ENCODE data around the gene ACVR1.

Gene ACVR1

DNA sequence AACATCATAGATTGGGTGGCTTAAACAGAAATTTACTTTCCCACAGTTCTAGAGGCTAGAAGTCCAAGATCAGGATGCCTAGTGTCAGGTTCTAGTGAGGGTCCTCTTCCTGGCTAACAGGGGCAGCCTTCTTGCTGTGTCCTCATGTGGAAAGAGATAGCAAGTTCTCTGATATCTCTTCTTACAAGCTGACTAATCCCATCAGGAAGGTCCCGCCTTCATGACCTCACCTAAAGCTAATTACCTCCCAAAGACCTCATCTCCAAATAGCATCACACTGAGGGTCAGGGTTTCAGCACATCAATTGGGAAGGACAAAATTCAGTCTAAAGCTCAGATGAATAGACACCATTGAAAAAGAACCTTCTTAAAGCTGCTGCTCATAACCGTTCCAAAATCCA is 22.9 kb downstream of the ACVR1 start:
- DNase-seq (ENCODE audit: low read depth) = no peak

DNA sequence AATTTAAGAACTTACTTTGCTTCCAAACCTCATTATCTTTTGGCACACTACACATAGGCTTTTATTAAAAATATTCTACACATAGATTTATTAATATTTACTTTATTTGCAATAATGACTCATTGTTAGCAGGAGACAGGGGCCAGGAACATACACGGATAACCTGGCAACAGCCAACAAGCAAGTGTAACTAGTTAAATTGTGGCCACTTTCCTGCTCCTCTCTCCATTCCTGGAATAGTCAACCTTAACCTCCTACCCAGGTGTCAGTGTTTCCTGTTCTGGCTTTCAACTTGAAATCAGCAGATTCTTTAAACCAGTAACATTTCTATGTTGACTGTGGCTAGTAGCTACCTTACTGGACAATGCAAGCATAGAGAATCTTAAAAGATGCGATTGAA is 26.5 kb downstream of the ACVR1 start:
- no peak for DNase-seq (ENCODE audit: low read depth)

DNA sequence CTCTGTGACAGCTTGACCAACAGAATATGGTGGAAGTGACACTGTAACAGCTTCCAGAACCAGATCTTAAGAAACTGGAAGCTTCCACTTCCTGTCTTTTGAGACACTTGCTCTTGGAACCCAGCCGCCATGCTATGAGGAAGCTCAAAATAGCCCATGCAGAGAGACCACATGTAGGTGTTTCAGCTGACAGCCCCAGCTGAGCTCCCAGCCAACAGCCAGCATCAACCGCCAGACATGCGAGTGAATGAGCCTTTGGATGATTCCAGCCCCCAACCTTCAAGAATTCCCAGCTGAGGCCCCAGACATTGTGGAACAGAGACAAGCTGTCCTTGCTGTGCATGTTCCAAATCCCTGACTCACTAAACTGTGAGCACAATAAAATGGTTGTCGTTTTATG is 27.9 kb downstream of the ACVR1 start:
- DNase-seq (ENCODE audit: low read depth) = no peak

DNA sequence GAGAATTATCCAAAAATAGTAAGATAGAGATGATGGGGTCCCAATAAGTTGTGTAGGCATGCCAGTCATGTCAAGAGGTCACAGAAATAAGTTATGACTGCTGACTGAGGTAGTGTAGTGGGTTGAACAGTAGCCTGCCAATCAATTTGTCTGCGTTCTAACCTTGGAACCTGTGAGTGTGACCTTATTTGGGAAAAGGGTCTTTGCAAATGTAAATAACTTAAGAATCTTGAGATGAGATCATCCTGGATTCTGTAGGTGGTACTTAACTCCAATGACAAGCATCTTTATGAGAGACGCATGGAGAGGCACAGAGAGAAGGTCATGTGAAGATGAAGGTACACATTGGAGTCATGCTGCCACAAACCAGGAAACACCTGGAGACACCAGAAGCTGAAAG is 31.0 kb downstream of the ACVR1 start:
- DNase-seq (ENCODE audit: low read depth) = no peak

DNA sequence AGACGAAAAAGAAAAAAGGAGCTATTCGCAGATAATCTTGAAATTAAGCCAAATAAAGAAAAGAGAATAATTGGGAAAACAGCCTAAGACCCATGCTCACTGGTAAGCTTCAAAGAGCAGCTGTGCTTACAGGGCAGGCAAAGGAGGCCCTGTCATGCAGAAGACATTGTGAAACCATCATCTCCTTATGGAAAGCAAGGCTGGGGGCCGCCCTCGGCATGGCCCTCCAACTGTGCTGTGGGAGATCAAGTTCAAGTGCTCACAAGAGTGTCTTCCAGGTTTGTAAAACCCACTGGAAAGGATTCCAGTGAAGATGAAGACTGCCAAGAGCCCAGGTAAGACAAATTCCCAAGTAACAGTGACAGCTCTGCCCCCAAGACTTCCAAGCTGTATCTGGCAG is 32.2 kb downstream of the ACVR1 start:
- DNase-seq (ENCODE audit: low read depth) = no peak

DNA sequence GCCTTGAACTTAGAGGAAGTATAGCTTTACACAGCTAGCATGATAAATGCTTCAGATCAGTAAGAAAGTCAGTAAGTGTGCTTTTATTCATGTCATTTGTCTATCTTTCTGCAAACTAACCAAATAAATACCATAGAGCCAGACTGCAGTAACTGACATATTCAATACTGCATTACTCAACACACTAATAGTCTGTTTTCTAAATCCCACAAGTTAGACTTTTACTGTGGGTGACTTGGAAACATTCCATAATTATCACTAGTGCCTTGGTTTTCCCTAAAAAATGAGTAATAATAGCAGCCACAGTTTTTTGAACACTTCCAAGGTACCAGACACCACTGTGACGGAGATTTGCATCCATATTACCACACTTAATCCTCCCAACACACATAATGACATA is 33.0 kb downstream of the ACVR1 start:
- DNase-seq (ENCODE audit: low read depth) = no peak

DNA sequence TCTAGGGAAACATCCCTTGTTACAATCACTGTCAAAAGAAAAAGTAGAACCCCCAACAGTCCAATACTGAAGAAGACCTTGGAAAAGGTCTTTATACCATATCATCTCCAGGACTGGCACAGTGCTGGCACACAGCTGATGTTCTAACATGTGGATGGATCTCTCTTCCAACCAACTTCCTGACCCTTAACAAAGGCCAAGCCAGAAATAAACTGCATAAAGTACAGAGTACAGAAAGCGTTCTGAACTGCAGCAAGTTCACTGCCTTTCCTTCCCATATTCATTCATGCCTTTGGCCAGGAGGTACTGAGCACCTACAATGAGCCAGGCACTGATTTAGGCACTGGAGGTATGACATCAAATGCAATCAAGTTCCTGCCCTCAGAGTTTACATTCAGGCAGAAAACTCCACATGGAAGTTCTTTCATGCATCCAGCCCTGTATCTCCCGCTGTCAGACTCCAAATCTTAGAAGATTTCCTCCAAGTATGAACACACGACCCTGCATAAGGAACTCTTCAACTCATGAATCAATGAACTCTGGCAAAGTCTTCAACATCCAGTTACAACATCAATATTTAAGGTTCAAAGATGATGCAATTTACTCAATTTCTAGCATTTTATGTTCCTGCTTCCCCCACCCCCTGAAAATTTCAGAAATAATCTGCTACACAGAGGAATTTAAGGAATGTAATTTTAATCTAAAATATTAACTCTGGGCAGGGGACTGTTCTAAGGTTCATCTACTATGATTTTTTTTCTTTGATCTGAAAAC is 33.8 kb downstream of the ACVR1 start:
- DNase-seq (ENCODE audit: low read depth) = no peak

DNA sequence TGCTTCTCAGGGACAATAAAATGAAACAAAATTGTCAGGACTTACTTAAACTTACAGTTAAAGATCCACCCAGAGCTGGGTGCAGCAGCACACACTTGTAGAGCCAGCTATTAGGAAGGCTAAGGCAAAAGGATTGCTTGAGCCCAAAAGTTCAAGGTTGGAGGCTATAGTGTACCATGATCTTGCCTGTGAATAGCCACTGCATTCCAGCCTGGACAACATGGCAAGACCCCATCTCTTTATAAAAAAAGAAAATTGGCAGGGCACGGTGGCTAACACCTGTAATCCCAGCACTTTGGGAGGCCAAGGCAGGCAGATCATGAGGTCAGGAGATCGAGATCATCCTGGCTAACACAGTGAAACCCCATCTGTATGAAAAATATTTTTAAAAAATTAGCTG is 34.6 kb downstream of the ACVR1 start:
- DNase-seq (ENCODE audit: low read depth) = no peak

DNA sequence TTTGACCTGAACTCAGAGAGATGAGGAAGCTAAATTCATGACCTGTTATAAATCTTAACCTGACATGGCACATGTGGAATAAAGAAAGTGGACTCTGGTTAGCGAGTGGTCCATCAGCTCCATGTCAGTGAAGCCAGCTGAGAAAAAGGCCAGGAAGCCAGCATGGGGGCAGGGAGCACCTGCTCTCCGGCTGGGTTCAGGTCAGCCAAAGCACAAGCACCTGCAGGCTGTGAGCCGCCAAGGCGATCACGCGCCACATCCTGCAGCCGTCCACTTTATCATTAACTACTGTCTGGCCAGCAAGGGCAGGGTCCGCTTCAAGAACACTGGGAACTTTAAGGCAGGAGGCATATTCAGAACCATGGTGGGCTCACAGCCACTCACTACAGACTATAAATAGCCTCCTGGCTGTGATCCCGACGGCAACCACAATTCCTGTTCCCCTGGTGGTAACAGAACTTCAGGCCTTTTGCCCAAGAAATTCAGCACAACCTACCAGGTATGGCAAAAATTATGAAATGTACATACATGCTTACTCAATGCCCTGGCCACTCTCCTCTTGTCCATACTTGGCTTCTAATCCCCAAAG is 35.5 kb downstream of the ACVR1 start:
- no peak for DNase-seq (ENCODE audit: low read depth)

DNA sequence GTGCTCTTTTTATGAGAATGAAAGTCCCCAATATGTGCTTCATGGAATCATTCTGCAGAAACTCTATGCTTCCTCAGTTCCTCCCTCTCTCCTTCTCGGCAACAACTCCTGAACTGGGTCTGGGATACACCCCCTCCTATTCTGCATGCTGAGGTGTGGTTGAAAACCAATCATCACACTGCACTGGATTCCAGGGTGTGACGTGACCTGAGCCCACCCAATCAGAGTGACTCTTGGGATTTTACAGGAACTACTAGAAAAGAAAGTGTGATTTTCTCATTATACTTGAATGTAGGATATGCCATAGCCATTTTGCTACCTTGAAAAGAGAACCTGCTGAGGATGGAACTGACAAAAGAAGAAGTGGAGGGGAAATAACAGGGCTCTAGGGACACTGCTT is 36.3 kb downstream of the ACVR1 start:
- no peak for DNase-seq (ENCODE audit: low read depth)

DNA sequence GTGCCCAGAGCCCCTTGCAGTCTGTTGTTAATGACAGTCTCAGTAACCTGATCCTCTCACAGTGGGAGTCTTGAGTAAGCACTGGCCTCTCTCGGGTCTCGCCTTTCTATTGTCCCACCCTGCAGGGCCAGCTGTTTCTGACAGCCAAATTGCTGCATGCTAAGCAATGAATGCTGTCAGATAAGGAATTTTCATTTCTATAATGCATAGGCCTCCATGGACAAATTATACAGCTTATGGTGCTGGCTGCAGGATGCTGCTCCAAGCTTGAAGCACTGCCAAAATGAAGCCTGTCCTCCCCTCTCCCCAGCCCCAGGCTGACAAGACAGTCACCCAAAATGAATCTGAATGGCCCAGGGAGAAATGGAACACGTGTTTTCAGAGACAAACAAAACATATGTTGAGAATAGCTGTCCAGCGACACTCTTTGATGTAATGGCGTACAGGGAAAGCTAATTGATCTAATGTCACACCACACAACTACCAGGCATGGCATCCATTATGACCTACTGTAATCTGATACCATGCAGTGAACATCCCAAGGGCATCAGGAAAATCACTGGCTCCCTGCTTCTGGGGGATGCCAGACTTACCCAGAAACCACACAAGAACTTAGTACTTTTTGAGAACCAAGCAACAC is 36.8 kb downstream of the ACVR1 start:
- DNase-seq (ENCODE audit: low read depth) = no peak

DNA sequence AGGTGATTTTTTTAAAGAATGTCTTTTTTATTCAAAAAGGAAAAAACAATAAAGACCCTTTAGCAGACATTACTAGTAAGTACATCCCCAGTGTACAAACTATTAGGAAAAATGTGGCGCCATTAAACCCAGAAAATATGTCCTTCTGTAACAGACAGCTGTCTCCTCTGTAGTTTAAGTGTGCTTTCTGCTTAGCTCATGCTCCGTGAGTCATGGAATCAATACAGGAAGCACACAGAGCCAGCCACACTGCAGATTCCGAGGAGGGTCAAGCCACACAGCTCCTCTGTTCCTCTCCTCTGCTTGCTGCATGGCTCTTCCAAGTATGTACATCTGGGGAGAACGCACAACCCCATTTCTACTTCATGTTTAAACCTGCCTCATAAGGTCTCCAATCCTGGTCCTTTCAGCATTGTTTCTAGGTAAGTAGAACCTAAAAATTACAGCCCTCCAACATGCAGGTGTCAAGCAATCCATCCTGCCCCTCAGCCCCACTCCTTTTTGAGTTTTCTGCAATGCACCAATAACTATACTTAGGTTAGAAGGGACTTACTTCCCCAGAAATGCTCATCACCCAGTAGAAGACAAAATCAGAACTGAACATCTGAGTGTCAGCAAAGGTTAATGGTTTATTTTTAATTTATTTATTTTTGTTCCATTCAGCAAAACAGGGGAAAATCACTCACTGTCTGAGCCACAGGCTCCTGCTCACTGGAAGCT is 37.5 kb downstream of the ACVR1 start:
- DNase-seq (ENCODE audit: low read depth) = no peak

DNA sequence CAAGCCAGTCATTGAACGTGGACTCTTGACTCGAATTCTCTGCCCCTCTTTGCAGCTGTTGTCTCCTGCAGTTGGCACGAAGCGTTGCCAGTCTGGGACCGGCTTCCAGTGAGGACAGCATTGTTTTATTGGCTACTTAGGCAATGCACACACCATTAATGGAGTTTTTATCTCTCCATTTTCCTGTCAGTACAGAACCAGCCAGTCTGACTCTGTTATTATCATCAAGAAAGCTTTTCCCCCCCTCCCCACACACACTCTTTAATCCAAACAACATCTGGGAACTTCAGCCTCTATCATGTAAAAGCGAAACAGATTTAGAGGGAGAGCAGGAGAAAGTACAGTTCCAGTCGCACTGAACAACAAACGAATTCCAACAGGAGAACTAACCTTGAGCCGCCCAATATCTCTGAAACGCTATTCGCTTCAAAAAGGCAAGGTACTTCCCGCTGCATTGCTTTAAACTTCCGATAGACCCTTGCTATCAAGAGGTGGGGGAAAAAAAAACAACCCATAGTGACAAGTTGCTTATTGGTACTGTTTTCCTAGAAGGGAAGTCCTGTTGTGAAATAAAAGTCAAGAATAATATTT is 38.2 kb downstream of the ACVR1 start:
- DNase-seq (ENCODE audit: low read depth) = no peak

DNA sequence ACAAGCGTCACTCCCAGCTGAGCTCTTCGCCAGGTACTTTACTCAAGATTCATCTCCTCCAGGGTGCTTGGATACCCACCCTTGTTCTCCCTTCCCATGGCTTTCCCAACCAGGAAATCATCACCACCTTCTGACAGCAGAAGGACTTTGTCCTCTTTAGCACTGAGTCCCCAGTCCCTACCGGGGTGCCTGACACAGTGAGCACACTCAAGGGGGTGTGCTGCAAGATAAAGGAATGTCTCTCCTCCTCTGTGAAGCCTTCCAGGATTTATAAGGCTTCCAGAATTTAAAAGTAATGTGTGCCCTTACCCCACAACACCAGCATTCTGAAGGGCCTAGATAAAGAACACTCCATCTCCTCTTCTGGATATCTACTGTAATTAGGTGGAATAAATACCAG is 39.6 kb downstream of the ACVR1 start:
- no peak for DNase-seq (ENCODE audit: low read depth)

DNA sequence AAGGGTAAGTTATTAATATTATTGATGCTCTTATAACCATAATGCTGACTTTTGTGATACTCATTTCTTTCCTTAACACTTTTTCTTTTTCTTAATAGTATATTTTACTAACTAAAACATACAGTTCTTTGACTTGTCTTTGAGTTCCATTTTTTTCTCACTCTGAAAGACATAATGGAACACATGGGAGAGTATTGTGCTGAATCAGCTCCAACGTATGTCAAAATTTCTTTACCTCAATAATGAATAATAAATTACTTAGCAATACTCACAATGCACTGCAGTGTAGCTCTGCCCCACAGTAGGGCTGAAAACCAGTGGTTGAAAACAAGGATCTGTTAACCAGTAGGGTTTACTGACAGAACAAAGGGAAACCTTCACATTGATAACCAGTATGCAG is 40.7 kb downstream of the ACVR1 start:
- no peak for DNase-seq (ENCODE audit: low read depth)

DNA sequence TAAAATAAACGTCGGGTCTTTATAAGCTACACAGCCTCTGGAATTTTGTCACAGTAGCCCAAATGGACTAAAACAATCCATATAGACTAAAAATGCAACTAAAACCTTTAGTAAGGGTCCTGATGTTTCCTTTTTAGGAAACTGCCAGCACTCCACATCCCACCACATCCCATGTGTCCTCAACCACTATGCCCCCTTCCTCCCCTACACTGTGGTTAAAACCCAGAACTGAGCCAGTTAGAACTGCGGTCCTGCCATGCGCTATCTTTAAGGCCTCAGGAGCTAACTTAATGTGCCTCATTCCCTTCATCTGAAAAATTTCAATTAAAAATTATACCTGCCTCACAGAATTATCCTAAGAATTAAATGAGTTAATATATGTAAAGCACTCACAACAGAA is 41.1 kb downstream of the ACVR1 start:
- no peak for DNase-seq (ENCODE audit: low read depth)

DNA sequence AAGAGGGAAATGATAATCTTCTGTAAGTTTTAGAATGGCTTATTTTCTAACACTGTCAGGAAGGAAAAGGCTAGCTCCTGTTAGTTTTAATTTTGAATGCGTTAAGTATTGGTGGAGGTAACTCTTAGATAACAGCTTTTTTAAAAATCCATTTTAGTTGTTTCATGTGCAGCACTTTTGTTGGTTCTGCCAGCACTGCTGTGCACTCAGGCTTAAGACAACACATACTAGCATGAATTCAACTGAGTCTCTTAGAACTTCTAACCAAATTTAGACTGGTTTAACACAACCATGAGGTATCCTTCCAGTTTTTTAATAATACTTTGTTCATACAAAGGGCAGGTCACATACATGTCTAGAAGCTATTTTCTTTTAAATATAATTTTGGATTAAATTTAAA is 42.4 kb downstream of the ACVR1 start:
- no peak for DNase-seq (ENCODE audit: low read depth)

DNA sequence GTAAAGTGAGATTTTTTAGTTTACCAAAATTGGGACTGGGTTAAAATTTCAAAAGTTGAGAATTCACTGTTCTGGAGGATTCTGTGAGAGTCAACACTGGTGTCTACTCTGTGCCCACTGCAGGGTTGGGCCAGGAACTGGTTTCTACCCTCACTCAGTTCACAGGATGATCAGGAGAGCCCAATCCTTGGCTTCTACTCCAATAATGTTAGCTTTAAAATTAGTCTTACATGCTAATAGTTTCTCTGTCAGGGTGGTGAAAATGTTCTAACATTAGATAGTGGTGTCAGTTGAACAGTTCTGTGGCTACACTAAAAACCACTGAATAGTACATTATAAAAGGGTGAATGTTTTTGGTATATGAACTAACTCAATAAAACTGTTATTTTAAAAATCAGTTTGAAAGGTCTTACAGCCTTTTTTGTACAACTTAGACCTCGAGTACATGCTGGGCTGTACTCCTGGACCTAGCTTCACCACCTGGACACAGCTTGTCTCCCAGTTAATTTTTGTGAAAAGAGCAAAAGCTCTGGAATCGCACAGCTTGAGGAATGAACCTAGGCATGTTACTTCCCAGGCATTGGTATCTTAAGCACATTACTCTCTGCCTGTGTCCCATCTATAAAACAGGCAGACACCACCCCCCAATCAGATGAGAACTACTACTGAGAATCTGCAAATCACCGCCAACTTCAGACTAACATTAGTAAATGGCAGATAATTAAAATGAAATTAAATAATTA is 44.4 kb downstream of the ACVR1 start:
- DNase-seq (ENCODE audit: low read depth) = no peak

DNA sequence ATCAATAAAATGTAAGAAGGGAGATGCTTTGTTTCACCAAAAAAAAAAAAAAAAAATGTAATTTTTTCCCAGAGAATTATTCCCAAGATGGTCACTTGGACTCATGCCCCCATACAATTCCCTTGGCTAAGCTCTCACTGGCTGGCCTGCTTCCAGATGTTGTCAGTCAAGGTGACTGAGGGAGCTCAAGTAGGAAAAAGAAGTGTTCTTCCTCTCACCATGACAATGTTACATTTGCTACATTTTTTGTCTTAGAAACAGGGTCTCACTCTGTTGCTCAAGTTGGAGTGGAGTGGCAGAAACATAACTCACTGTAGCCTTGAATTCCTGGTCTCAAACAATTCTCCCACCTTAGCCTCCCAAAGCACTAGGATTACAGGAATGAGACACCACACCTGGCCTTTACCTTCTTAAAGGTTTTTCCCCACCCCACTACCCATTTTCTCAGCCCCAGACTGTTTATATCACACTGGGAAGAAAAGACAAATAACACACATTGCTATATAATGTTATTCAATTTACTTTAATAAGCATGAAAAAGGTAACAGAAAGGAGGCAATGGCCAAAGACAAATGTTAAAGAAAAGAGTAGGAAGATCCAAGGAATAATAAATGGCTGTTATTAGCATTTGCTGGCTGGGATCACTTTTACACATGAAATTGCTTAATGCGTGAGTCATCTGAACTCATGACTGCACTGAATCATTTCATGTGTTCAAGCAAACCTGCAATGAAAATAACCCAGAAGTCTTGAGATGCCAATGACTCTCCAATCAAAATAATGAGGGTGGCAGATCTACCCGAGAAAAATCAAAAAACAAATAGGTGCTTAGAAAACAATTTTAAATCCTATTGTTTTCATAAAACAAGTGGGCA is 45.2 kb downstream of the ACVR1 start:
- no peak for DNase-seq (ENCODE audit: low read depth)

DNA sequence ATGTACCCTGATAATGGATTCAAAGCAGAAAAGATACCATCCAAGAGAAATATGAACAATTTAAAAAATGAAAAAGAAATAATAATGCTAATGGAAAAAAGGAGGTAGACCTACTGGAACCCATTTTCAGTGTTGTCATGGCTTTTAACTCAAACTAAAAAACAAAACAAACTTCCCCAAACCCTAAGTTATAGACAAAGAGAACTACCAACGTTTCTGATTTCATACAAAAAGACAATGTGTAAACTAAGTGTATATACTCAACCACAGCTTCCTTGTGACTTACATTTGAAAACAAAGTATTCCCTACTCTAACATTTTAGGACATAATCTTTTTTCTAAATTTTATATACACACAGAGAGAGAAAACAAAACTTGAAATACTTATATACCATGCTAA is 45.9 kb downstream of the ACVR1 start:
- DNase-seq (ENCODE audit: low read depth) = no peak

DNA sequence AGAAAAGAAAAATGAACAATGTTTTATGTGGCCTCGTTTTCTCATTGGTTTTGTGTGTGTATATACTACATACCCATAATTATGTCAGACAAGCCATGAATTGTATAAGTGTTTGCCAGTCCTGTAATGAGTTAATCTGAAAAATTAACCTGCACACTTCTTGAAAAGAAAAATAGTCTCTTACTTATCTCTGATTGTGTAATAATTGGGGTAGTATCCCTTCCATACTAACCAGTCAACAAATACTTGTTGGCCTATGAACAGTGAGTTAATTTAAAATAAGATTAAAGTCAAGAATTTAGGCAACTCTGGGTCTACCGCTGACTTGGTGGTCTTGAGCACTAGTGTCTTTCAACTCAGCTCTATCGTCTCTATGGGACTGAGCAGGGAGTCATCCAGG is 48.8 kb downstream of the ACVR1 start:
- DNase-seq (ENCODE audit: low read depth) = no peak

All from activated T-helper 9 cell treated with anti-CD3 and anti-CD28 coated beads, Interleukin-2, amount 50 U/mL, for 16 hours (primary cell).